Measurements from ENCODE around the gene FCMR.

- TF ChIP-seq EZH2 (IDR thresholded peaks at IDR 0.05; ENCODE audit: insufficient read depth, poor library complexity, severe bottlenecking) (no peak), EZH2phosphoT487 (IDR thresholded peaks at IDR 0.05; ENCODE audit: insufficient read depth, low read depth) (no peak)
Observed at GRCh38 chr1:206933333-206933945, 11.7 kb upstream of the FCMR start.
